GM20000 (cell line): Measurements from ENCODE around the gene RANBP9.
A peak's percentile ranks its signal among the peaks of the same experiment; 100 is the strongest.

ENCODE experiments used
- DNase-seq: peaks from one replicate; pipeline ENCODE4 v3.0.0; 2012; ENCODE audit warnings: low spot score
- TF ChIP-seq, protein P1 (sequence below): IDR thresholded peaks from 2 replicates; pipeline ENCODE4 v1.5.1; 2012; ENCODE audit warnings: mild to moderate bottlenecking, control low read depth; ENCODE audit errors: extremely low read depth, missing control alignments

Gene RANBP9

GRCh38 chr6:13586603-13587542 is 124.8 kb downstream of the RANBP9 start:
- TF ChIP-seq, protein P1, sequence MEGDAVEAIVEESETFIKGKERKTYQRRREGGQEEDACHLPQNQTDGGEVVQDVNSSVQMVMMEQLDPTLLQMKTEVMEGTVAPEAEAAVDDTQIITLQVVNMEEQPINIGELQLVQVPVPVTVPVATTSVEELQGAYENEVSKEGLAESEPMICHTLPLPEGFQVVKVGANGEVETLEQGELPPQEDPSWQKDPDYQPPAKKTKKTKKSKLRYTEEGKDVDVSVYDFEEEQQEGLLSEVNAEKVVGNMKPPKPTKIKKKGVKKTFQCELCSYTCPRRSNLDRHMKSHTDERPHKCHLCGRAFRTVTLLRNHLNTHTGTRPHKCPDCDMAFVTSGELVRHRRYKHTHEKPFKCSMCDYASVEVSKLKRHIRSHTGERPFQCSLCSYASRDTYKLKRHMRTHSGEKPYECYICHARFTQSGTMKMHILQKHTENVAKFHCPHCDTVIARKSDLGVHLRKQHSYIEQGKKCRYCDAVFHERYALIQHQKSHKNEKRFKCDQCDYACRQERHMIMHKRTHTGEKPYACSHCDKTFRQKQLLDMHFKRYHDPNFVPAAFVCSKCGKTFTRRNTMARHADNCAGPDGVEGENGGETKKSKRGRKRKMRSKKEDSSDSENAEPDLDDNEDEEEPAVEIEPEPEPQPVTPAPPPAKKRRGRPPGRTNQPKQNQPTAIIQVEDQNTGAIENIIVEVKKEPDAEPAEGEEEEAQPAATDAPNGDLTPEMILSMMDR = no peak
- DNase-seq = no peak

GRCh38 chr6:13581700-13582229 is 129.9 kb downstream of the RANBP9 start:
- TF ChIP-seq, protein P1 = no peak
- DNase-seq = no peak

DNA sequence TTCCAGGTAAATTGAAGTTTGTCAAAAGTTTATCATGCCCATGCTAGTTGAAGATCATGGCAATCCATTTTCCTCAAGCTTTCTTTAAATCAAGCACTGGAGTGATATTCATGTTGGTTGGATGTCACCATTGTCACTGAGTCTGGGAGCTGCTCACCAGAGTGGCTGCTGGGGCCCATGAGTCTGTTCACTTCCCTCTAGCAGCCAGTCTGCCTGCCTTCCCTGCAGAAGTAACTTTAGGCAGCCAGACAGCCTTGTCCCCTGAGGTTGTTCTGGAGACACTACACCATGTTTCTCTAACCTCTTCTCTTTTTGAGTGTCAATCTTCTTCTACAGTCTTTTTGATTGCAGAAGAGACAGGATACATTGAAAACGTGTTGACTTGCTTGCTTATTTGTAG is 131.7 kb downstream of the RANBP9 start:
- TF ChIP-seq, protein P1 = no peak
- no peak for DNase-seq

- TF ChIP-seq, protein P1 = no peak
Observed at GRCh38 chr6:13577926-13578325, 133.7 kb downstream of the RANBP9 start.

GRCh38 chr6:13576017-13576416 is 135.6 kb downstream of the RANBP9 start:
- no peak for DNase-seq
- TF ChIP-seq, protein P1 = no peak

More at GRCh38 chr6:13577926-13578325, 133.7 kb downstream of the RANBP9 start:
- no peak for DNase-seq

DNA sequence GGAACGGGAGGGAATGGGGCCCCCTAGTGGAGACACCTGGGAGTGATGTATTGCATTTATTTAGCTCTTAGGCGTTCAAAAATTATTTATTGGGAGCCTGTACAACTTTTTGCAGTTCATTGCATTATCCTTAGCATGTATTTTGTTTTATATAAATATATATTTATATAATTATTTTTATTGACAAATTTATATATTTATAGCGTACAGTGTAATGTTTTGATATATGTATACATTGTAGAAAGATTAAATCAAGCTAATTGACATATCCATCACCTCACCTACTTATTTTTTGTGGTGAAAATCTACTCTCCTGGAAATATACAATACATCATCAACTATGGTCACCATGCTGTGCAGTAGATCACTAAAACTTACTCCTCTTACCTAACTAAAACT is 136.3 kb downstream of the RANBP9 start:
- DNase-seq = no peak
- TF ChIP-seq, protein P1 = peak; percentile 64
